Lung microvascular endothelial cell (primary cell): Measurements from ENCODE around the gene KDM4D. TPM values are rescaled to one million over a fixed set of nuclear protein-coding genes. Genes with fewer than 3 reads are reported as not detected.
"Not testable (repeated sequence)": the region's sequence is repeated elsewhere in the genome, so short reads cannot be mapped to it uniquely, and the experiment has no call there.

ENCODE experiments used
- DNase-seq, 2 donors: peaks; one replicate each; pipeline versions ENCODE4 v3.0.0 to v3.0.0-alpha.2; 2010; ENCODE audit warnings: low read depth in 2 of 2
- total RNA-seq: library from RNA; depleted of rRNA; stranded (reverse); fragments of >200 nt; gene quantifications from 2 replicates; pipeline ENCODE4 v1.2.1, GENCODE V29; 2014

Gene KDM4D
- total RNA-seq = 0.20 and 0.22 TPM in 2 replicates

GRCh38 chr11:94973099-94973968 is at the start of gene KDM4D, which contains the start of gene CWC15:
KDM4D (plus strand) TSS chr11:94973709; CDS start chr11:94997373, 23,664 bp downstream.
CWC15 (minus strand) TSS chr11:94973556; CDS start chr11:94972185, 1,371 bp downstream.
- DNase-seq = peak; percentile 95

- DNase-seq = no peak
Observed at GRCh38 chr11:94924171-94924572, 49.3 kb upstream of the KDM4D start.

GRCh38 chr11:94924612-94925011 is 48.9 kb upstream of the KDM4D start:
- peak in 1 of 2 donors; percentile 44 for DNase-seq

- peak in 1 of 2 donors; percentile 22 for DNase-seq
Observed at GRCh38 chr11:94925422-94926270, 47.9 kb upstream of the KDM4D start.

- DNase-seq = peak in 1 of 2 donors; percentile 32
Observed at GRCh38 chr11:94926271-94926625, 47.3 kb upstream of the KDM4D start.

GRCh38 chr11:94926698-94927237 is 46.7 kb upstream of the KDM4D start:
- DNase-seq = peak; percentile 74 to 97

GRCh38 chr11:94928117-94928990 is 45.2 kb upstream of the KDM4D start:
- DNase-seq = peak in 1 of 2 donors; percentile 59

GRCh38 chr11:94932072-94932471 is 41.4 kb upstream of the KDM4D start:
- not testable (repeated sequence) for DNase-seq

GRCh38 chr11:94932503-94932902 is 41.0 kb upstream of the KDM4D start:
- DNase-seq = no peak

- peak; percentile 56 to 92 for DNase-seq
Observed at GRCh38 chr11:94933223-94934130, 40.0 kb upstream of the KDM4D start.

GRCh38 chr11:94934362-94934761 is 39.1 kb upstream of the KDM4D start:
- DNase-seq = peak in 1 of 2 donors; percentile 77

GRCh38 chr11:94934846-94935245 is 38.7 kb upstream of the KDM4D start:
- peak; percentile 25 to 73 for DNase-seq

GRCh38 chr11:94938095-94939055 is 35.1 kb upstream of the KDM4D start:
- DNase-seq = peak; percentile 91 to 99

- no peak for DNase-seq
Observed at GRCh38 chr11:94939346-94939745, 34.2 kb upstream of the KDM4D start.

- DNase-seq = no peak
Observed at GRCh38 chr11:94941131-94941530, 32.4 kb upstream of the KDM4D start.

GRCh38 chr11:94946812-94947211 is 26.7 kb upstream of the KDM4D start:
- DNase-seq = no peak

- no peak for DNase-seq
Observed at GRCh38 chr11:94948070-94948617, 25.4 kb upstream of the KDM4D start.

- no peak for DNase-seq
Observed at GRCh38 chr11:94954753-94955152, 18.8 kb upstream of the KDM4D start.
